GM13976 (cell line): ENCODE results near the gene DYNLRB1.
"Not testable (repeated sequence)": the region's sequence is repeated elsewhere in the genome, so short reads cannot be mapped to it uniquely, and the experiment has no call there.

Experiments
- DNase-seq: peaks from one replicate; pipeline ENCODE4 v3.0.0; 2012; ENCODE audit warnings: low spot score
- in situ Hi-C: fragments of 300-500 bp; cut with MboI; formaldehyde crosslinking; loops from one replicate; pipeline ENCODE4 v1.12.0; 2022; ENCODE audit warnings: low sequenced_read_pairs, mixed read lengths, inconsistent platforms; ENCODE audit not compliant: unreplicated experiment
- TF ChIP-seq, protein P1 (sequence below): IDR thresholded peaks from 2 replicates; pipeline ENCODE4 v1.5.1; 2012; ENCODE audit warnings: borderline replicate concordance, mild to moderate bottlenecking; ENCODE audit not compliant: insufficient read depth; ENCODE audit errors: extremely low read depth, missing control alignments, control extremely low read depth

DYNLRB1 gene

DNA sequence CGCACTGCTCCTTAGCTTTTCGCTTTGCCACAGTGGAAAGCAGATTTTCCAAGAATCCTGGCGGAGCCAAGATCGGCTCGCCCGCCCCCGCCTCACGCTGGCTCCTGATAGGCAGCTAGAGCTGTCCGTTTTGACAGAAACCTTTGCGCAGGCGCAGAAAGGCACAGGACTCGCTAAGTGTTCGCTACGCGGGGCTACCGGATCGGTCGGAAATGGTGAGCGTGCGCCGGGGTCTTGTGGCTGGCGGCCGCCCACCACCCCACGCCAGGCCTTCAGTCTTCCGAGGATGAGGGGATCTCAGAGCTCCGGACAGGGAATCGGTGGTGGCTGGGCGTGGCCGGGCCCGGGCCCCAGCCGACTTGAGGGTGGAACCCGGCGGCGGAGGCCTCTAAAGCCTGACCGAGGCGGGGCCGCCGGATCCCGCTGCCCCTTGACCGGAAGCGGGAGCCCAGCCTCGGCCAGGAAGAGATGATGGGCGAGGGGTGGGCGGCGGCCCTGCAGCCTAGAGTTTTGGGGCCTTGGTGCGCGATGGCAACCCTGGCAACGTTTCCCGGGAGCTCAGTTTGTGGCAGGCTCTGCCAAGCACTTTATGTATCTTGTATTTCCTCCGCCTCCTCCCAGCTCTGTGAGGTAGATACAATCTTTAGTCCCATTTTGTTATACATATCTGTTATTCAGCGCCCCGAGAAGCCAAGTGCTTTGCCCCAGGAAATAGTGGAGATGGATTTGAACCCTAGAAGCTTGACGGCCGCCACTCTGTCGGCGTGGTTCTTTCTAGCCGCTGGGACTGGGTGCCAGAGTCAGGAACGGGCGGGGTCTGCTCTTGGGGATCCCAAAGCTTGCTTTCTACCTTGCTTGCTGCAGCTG lies at the start of gene DYNLRB1:
TSS of gene DYNLRB1 (plus strand) at position 176 of the 867 bp plus-strand sequence. CDS start at position 213, 37 bp downstream.
- DNase-seq, result peak; percentile 93
- in situ Hi-C loops, result loop anchor here (5.0 kb wide), 1 partner anchor 199 kb away; no protein-coding TSS in a partner anchor
- TF ChIP-seq, protein P1, sequence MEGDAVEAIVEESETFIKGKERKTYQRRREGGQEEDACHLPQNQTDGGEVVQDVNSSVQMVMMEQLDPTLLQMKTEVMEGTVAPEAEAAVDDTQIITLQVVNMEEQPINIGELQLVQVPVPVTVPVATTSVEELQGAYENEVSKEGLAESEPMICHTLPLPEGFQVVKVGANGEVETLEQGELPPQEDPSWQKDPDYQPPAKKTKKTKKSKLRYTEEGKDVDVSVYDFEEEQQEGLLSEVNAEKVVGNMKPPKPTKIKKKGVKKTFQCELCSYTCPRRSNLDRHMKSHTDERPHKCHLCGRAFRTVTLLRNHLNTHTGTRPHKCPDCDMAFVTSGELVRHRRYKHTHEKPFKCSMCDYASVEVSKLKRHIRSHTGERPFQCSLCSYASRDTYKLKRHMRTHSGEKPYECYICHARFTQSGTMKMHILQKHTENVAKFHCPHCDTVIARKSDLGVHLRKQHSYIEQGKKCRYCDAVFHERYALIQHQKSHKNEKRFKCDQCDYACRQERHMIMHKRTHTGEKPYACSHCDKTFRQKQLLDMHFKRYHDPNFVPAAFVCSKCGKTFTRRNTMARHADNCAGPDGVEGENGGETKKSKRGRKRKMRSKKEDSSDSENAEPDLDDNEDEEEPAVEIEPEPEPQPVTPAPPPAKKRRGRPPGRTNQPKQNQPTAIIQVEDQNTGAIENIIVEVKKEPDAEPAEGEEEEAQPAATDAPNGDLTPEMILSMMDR, result no peak

DNA sequence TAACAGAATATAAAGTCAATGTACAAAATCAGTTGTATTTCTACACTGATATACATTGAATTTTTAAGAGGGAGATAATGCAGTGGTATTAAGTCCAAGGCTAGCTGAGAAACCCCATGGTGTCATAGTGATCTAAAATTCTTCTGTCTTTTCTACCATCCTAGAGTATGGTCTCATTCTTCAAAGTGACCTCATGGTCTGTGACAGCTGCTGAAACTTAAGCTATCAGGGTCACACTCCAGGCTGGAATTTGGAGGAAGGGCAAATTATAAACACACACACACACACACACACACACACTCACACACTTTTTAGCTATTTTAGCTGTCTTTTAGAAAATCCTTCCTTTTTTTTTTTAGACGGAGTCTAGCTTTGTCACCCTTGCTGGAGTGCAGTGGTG lies 47.3 kb upstream of the DYNLRB1 start:
- in situ Hi-C loops, result no loop called here
- TF ChIP-seq, protein P1, result no peak

DNA sequence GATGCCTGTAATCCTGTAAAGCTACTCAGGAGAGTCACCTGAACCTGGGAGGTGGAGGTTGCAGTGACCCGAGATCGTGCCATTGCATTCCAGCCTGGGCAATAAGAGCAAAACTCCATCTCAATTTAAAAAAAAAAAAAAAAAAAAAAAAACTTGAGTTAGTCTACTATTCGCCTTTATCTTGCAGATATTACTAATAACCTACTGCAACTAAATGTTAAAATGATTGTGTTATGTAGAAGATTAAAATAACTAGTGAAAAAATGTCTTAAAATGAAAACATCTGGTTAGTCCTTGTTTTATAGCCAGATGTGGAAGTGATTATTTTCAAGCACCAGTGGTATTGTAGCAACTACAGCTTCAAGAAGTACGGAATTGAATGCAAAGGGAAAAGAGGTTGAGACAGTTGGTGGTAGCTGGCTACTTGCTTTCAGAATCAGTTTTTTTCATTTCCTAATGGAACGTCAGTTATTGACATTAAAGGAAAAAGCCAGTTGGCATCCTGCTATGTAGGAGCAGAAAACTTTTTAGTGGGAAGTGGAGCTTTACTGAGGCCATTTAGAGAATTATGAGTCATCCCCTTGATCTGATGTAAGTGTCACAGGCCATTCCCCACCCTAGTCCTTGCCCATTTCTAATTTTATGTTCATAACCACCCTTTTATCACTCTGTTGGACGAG lies 43.8 kb upstream of the DYNLRB1 start:
- in situ Hi-C loops, result loop anchor here (10.0 kb wide), 1 partner anchor 158 kb away; no protein-coding TSS in a partner anchor
- TF ChIP-seq, protein P1, result no peak
- no peak for DNase-seq

More for the DNA sequence above, 47.3 kb upstream of the DYNLRB1 start:
- DNase-seq, result no peak

DNA sequence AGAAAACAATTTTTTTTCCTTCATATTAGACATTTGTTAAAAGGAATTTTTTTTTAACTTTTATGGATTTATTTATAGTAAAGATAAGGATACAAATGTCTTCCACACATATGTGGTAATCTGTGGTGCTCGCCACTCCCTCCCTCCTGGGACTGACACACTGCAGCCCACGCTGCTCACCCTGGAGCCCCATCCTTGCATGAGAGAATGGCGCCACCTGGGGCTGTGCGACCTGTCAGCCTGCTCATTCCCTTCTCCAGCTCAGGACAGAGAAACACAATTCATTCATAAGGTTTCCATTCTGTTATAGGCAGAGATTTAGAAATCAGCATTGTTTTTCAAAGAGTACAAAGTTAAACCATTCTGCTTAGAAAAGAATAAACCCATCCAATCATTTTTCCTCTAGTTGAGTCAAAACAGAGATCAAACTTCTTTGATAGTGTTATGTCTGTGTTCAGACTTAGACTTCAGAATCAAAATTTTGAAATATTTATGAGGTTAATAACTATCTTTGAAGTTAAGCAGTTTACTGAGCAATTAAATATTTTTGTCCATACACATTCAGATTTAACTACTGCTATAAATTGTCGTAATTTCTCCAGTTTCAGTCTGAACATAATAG lies 42.8 kb upstream of the DYNLRB1 start:
- DNase-seq, result peak; percentile 59

DNA sequence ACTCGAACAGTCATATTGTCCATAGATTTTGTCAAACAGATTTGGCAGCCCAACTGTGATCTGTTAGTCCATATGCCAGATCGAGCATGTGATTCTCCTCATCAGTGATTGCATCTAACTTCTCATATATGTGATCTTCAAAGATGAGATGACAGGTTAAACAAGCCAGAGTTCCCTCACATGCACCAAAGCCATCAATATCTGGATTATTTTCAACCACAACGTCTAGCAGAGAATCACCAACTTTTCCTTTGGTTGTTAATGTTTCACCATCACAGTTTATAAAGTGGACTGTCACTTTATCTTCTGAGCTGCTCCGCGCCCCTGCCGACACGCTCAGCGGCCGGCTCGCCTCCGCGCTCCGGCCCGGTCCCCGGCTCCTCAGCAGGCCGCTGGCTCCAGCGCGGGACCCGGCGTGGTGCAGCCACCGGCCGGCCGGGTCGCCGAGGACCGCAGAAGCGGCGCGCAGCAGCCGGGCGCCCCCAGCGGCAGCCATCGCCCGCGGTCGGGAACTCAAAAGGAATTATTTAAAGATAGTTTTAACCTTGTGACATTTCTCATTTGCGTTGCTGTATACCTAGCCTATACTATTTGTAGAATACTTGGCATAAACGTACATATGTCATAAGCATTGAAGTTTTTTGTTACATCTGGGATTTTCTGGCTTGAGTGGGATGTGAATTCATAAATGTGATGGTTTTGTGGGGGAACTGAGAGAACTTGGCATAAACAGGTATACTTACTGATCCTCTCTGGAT lies 40.1 kb upstream of the DYNLRB1 start:
- TF ChIP-seq, protein P1, result peak; percentile 63
- in situ Hi-C loops, result loop anchor here (10.0 kb wide), 1 partner anchor 161 kb away; no protein-coding TSS in a partner anchor
- peak; percentile 52 for DNase-seq

More for the DNA sequence above, 42.8 kb upstream of the DYNLRB1 start:
- in situ Hi-C loops, result loop anchor here (10.0 kb wide), 1 partner anchor 159 kb away; no protein-coding TSS in a partner anchor
- TF ChIP-seq, protein P1, result peak; percentile 55

DNA sequence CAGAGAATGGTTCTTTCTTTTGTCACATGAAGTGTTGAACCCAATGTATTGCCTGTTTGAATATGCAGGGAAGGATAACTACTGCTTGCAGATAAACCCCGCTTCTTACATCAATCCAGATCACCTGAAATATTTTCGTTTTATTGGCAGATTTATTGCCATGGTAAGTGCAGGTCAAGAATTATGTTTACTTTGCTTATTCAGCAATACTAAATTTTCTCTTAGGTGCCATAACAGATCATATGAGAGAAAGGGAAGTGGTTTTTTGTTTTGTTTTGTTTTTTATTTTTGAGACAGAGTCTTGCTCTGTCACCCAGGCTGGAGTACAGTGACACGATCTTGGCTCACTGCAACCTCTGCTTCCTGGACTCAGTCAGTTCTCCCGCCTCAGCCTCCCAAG lies 36.6 kb upstream of the DYNLRB1 start:
- no peak for DNase-seq
- in situ Hi-C loops, result loop anchor here (10.0 kb wide), 1 partner anchor 165 kb away; no protein-coding TSS in a partner anchor
- TF ChIP-seq, protein P1, result no peak

DNA sequence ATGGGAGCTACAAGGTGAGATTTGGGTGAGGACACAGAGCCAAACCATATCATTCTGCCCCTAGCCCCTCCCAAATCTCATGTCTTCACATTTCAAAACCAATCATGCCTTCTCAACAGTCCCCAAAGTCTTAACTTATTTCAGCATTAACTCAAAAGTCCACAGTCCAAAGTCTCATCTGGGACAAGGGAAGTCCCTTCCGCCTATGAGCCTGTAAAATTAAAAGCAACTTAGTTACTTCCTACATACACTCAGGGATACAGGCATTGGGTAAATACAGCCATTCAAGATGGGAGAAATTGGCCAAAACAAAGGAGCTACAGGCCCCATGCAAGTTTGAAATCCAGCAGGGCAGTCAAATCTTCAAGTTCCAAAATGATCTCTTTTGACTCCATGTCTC lies 34.1 kb upstream of the DYNLRB1 start:
- in situ Hi-C loops, DNase-seq: not testable (repeated sequence)

DNA sequence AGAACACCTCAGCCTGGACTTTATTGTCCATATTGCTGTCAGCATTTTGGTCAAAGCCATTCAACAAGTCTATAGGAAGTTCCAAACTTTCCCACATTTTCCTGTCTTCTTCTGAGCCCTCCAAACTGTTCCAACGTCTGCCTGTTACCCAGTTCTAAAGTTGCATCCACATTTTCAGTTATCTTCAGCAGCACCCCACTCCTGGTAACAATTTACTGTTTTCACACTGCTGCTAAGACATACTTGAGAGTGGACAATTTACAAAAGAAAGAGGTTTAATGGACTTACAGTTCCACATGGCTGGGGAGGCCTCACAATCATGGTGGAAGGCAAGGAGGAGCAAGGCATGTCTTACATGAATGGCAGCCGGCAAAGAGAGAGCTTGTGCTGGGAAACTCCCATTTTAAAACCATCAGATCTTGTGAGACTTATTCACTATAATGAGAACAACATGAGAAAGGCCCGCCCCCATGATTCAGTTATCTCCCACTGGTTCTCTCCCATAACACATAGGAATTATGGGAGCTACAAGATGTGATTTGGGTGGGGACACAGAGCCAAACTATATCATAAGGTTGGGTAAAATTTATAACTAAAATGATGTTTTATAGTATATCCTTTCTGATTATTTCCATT lies 32.5 kb upstream of the DYNLRB1 start:
- in situ Hi-C loops, DNase-seq: not testable (repeated sequence)
